K562 (cell line): ENCODE measurements around the gene SARS1. TPM values are rescaled to one million over a fixed set of nuclear protein-coding genes. Genes with fewer than 3 reads are reported as not detected.

Experiments
- BACH1 ChIP-seq: fragments of 200-800 bp; sonication (Bioruptor generic); IDR thresholded peaks from 2 replicates; pipeline ENCODE4 v1.6.1; 2016; ENCODE audit warnings: missing genetic modification characterization, missing compliant biosample characterization
- CSDE1 ChIP-seq, 2 experiments: fragments of 450-650 bp; IDR thresholded peaks; 2 replicates each; pipeline ENCODE4 v1.6.1; 2016; ENCODE audit warnings: mild to moderate bottlenecking in 1 of 2
- CTBP1 ChIP-seq: fragments of 450-650 bp; IDR thresholded peaks from 2 replicates; pipeline ENCODE4 v1.6.1; 2016; ENCODE audit warnings: borderline replicate concordance
- EGR1 ChIP-seq: fragments of 450-650 bp; conservative IDR thresholded peaks from 2 replicates; pipeline ENCODE4 v1.6.1; 2017; ENCODE audit warnings: mild to moderate bottlenecking
- EHMT2 ChIP-seq: fragments of 450-650 bp; IDR thresholded peaks from 2 replicates; pipeline ENCODE4 v1.6.1; 2018; ENCODE audit warnings: antibody characterized with exemption
- HCFC1 ChIP-seq: IDR thresholded peaks from 2 replicates; pipeline ENCODE4 v1.6.1; 2012; ENCODE audit warnings: low read depth, low read length, improper control_type of control experiment
- KDM1A ChIP-seq, 2 experiments: fragments of 450-650 bp; IDR thresholded peaks; 2 replicates each; pipeline ENCODE4 v1.6.1; 2016; ENCODE audit warnings: mild to moderate bottlenecking in 2 of 2
- KLF16 ChIP-seq: IDR thresholded peaks from 2 replicates; pipeline ENCODE4 v1.6.1; 2016; ENCODE audit warnings: antibody characterized with exemption
- MEF2A ChIP-seq: IDR thresholded peaks from 2 replicates; pipeline ENCODE4 v1.6.1; 2011; ENCODE audit warnings: low read depth, mild to moderate bottlenecking, low read length, moderate library complexity; ENCODE audit not compliant: control insufficient read depth
- POLR3A ChIP-seq: IDR thresholded peaks from 2 replicates; pipeline ENCODE4 v1.6.1; 2011; ENCODE audit warnings: borderline replicate concordance, mild to moderate bottlenecking, moderate library complexity; ENCODE audit not compliant: insufficient read length, insufficient read depth; ENCODE audit errors: extremely low read depth
- POU5F1 ChIP-seq: fragments of 150-350 bp; IDR thresholded peaks from 2 replicates; pipeline ENCODE4 v1.6.1; 2014; ENCODE audit warnings: borderline replicate concordance, low read length, low read depth, mild to moderate bottlenecking; ENCODE audit not compliant: partially characterized antibody
- PTRF ChIP-seq: fragments of 450-650 bp; IDR thresholded peaks from 2 replicates; pipeline ENCODE4 v1.6.1; 2016; ENCODE audit warnings: mild to moderate bottlenecking, missing genetic modification characterization, missing compliant biosample characterization
- SIN3B ChIP-seq: fragments of 450-650 bp; IDR thresholded peaks from 2 replicates; pipeline ENCODE4 v1.6.1; 2017; ENCODE audit warnings: low read depth, mild to moderate bottlenecking, moderate library complexity
- SREBF1 ChIP-seq: fragments of 150-350 bp; IDR thresholded peaks from 2 replicates; pipeline ENCODE4 v1.6.1; 2014; ENCODE audit warnings: antibody characterized with exemption, low read depth, low read length, borderline replicate concordance
- SREBF2 ChIP-seq: sonication (generic); formaldehyde crosslinking; IDR thresholded peaks from 2 replicates; pipeline ENCODE4 v1.4.0; 2020; ENCODE audit warnings: mild to moderate bottlenecking, missing genetic modification reagents
- YBX1 ChIP-seq: fragments of 450-650 bp; IDR thresholded peaks from 2 replicates; pipeline ENCODE4 v1.7.1; 2016; ENCODE audit warnings: mild to moderate bottlenecking
- ZNF212 ChIP-seq: fragments of 450-650 bp; formaldehyde crosslinking; IDR thresholded peaks from 2 replicates; pipeline ENCODE4 v1.4.0; 2020; ENCODE audit warnings: mild to moderate bottlenecking
- ZNF785 ChIP-seq: fragments of 250-450 bp; sonication (Bioruptor Pico); IDR thresholded peaks from 2 replicates; pipeline ENCODE4 v1.4.0; 2020; ENCODE audit warnings: mild to moderate bottlenecking
- polyA plus RNA-seq, 8 experiments: library from polyadenylated mRNA; depleted of rRNA in 4 of 8; stranded (reverse) in 5 of 8; unstranded in 3 of 8; fragments of >200 nt; fragmentation: Nextera tagmentation in 2 of 8; fragmentation: Illumina TruSeq in 1 of 8; extraction: Ambion mirVana in 2 of 8; extraction: Trizol in 1 of 8; gene quantifications; 2 replicates each; pipeline versions ENCODE4 v1.2.1 to v1.2.3, GENCODE V29; 2011 to 2014; ENCODE audit warnings: inconsistent platforms in 1 of 8, missing spikeins in 1 of 8
- total RNA-seq, 7 experiments: library from RNA; depleted of rRNA in 6 of 7; stranded (reverse); fragments of >200 nt in 6 of 7; fragmentation: Illumina TruSeq in 2 of 7; extraction: Trizol in 2 of 7; gene quantifications; 2 replicates each; pipeline versions ENCODE4 v1.2.1 to v1.2.3, GENCODE V29; 2011 to 2021; ENCODE audit warnings: low replicate concordance in 1 of 7
- TF ChIP-seq, protein P1 (sequence below): fragments of 450-650 bp; IDR thresholded peaks from 2 replicates; pipeline ENCODE4 v1.6.1; 2016; ENCODE audit warnings: missing biosample characterization, missing genetic modification characterization
- TF ChIP-seq, protein P2 (sequence below): fragments of 450-650 bp; IDR thresholded peaks from 2 replicates; pipeline ENCODE4 v1.6.1; 2016; ENCODE audit warnings: borderline replicate concordance
- TF ChIP-seq, protein P3 (sequence below): fragments of 450-650 bp; IDR thresholded peaks from 2 replicates; pipeline ENCODE4 v1.6.1; 2016; ENCODE audit warnings: antibody characterized with exemption
- TF ChIP-seq, protein P4 (sequence below): fragments of 250-450 bp; sonication (Bioruptor Pico); IDR thresholded peaks from 2 replicates; pipeline ENCODE4 v1.9.0; 2021; ENCODE audit warnings: mild to moderate bottlenecking, inconsistent platforms

Gene SARS1
- total and polyA plus RNA-seq, 9 of the 15 experiments (the other 6 are each of a cell fraction or from before 2014, with no cell fraction given), result 221 to 623 (median 254) TPM

DNA sequence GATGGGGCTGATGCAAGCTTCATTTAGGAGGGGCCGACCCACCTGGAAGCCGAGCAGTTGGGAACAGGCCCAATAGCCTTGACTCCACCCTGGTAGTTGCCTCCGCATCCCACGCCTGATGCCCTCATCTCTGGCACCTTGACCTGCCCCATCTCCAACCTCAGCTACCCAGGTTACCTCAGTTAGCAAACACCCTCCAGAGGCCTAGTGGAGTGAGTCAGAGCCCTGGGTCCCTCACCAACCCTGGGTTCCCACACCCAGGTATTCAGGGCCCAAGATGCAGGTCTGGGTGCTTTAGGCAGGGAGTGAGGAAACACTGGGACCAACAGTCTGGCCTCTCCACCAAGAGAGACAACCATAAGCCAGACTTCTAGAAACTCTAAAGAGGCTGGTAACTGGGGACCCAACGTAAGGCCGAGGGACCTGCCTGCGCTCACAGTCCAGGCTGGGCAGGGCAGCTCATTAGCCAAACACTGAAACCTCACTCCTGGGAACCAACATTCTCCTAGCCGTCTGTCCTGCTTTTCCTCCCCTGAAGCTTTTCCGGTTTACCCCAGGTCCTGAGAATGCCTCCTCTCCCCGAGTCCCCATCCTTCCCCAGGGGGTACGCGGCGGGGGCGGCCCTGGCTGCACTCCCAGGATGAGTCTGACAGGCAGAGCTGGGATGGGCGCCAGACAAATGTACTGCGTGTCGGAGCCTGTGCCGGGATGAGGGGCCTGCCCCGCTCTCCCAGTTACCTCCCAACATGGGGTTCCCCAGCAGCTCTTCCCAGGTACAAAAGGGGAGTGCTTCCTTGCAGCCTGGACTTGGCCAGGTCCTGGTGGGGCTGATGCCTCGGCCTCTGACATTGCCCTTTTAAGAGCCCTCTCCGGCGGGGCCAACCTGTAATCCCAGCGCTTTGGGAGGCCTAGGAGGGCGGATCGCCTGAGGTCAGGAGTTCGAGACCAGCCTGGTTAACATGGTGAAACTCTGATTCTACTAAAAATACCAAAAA lies 26.7 kb downstream of the SARS1 start (continued):
- TF ChIP-seq CSDE1 (IDR thresholded peaks at IDR 0.05) (no peak), PTRF (no peak), EGR1 (peak; percentile 31; the same call in 1 of the 2 replicates), CTBP1 (no peak), SREBF1 (no peak), SIN3B (no peak), SREBF2 (CRISPR knock-in tag) (no peak), ZNF785 (CRISPR knock-in tag) (no peak), KLF16 (no peak), BACH1 (tag) (no peak), KDM1A (IDR thresholded peaks at IDR 0.05) (peak in 1 of 2 experiments; percentile 10; a peak in 1 of 4 replicates), EHMT2 (no peak), POU5F1 (no peak), HCFC1 (no peak), YBX1 (no peak), MEF2A (no peak), ZNF212 (CRISPR knock-in tag) (no peak), POLR3A (no peak)
- TF ChIP-seq, protein P1, sequence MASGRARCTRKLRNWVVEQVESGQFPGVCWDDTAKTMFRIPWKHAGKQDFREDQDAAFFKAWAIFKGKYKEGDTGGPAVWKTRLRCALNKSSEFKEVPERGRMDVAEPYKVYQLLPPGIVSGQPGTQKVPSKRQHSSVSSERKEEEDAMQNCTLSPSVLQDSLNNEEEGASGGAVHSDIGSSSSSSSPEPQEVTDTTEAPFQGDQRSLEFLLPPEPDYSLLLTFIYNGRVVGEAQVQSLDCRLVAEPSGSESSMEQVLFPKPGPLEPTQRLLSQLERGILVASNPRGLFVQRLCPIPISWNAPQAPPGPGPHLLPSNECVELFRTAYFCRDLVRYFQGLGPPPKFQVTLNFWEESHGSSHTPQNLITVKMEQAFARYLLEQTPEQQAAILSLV (tag), result no peak
- TF ChIP-seq, protein P2, sequence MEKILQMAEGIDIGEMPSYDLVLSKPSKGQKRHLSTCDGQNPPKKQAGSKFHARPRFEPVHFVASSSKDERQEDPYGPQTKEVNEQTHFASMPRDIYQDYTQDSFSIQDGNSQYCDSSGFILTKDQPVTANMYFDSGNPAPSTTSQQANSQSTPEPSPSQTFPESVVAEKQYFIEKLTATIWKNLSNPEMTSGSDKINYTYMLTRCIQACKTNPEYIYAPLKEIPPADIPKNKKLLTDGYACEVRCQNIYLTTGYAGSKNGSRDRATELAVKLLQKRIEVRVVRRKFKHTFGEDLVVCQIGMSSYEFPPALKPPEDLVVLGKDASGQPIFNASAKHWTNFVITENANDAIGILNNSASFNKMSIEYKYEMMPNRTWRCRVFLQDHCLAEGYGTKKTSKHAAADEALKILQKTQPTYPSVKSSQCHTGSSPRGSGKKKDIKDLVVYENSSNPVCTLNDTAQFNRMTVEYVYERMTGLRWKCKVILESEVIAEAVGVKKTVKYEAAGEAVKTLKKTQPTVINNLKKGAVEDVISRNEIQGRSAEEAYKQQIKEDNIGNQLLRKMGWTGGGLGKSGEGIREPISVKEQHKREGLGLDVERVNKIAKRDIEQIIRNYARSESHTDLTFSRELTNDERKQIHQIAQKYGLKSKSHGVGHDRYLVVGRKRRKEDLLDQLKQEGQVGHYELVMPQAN, result no peak
- TF ChIP-seq, protein P3, sequence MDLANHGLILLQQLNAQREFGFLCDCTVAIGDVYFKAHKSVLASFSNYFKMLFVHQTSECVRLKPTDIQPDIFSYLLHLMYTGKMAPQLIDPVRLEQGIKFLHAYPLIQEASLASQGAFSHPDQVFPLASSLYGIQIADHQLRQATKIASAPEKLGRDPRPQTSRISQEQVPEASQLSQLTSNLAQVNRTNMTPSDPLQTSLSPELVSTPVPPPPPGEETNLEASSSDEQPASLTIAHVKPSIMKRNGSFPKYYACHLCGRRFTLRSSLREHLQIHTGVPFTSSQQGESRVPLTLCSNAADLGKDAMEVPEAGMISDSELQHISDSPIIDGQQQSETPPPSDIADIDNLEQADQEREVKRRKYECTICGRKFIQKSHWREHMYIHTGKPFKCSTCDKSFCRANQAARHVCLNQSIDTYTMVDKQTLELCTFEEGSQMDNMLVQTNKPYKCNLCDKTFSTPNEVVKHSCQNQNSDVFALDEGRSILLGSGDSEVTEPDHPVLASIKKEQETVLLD, result no peak
- TF ChIP-seq, protein P4, sequence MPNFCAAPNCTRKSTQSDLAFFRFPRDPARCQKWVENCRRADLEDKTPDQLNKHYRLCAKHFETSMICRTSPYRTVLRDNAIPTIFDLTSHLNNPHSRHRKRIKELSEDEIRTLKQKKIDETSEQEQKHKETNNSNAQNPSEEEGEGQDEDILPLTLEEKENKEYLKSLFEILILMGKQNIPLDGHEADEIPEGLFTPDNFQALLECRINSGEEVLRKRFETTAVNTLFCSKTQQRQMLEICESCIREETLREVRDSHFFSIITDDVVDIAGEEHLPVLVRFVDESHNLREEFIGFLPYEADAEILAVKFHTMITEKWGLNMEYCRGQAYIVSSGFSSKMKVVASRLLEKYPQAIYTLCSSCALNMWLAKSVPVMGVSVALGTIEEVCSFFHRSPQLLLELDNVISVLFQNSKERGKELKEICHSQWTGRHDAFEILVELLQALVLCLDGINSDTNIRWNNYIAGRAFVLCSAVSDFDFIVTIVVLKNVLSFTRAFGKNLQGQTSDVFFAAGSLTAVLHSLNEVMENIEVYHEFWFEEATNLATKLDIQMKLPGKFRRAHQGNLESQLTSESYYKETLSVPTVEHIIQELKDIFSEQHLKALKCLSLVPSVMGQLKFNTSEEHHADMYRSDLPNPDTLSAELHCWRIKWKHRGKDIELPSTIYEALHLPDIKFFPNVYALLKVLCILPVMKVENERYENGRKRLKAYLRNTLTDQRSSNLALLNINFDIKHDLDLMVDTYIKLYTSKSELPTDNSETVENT (CRISPR knock-in tag), result no peak
